Adrenal gland (tissue), 5 donors: ENCODE results near the gene KCNH8.

ENCODE experiments used
- CTCF ChIP-seq, 6 experiments: fragments of 450-650 bp in 4 of 6; fragments of 200-600 bp in 2 of 6; sonication (generic) in 1 of 6; IDR thresholded peaks; 1 replicate in 5 of 6; 2 replicates in 1 of 6; pipeline versions ENCODE4 v1.5.1 to v1.8.0; 2016 to 2021; ENCODE audit warnings: antibody characterized with exemption in 6 of 6, mild to moderate bottlenecking in 2 of 6, moderate library complexity in 1 of 6
- POLR2A ChIP-seq, 2 donors: fragments of 450-650 bp; IDR thresholded peaks; one replicate each; pipeline ENCODE4 v1.6.1; 2017; ENCODE audit warnings: antibody characterized with exemption in 2 of 2, mild to moderate bottlenecking in 2 of 2, moderate library complexity in 1 of 2
- donor health status: DM: no; HTN: no; CAD: no.

GRCh38 chr3:19232566-19232965, 84.3 kb downstream of the KCNH8 start:
- no peak for TF ChIP-seq CTCF (IDR thresholded peaks at IDR 0.05)
- no peak for TF ChIP-seq POLR2A (IDR thresholded peaks at IDR 0.05)
